HG02970 (cell line): Measurements from ENCODE around the gene EEA1.
"Not testable (repeated sequence)": the region's sequence is repeated elsewhere in the genome, so short reads cannot be mapped to it uniquely, and the experiment has no call there.

ENCODE experiments used
- ATAC-seq: cut with Tn5 transposase; IDR thresholded peaks from one replicate; pipeline ENCODE4 v1.9.1; 2021; ENCODE audit warnings: mild to moderate bottlenecking, moderate library complexity, moderate number of reproducible peaks; ENCODE audit not compliant: unreplicated experiment, low FRiP score

Gene EEA1

DNA sequence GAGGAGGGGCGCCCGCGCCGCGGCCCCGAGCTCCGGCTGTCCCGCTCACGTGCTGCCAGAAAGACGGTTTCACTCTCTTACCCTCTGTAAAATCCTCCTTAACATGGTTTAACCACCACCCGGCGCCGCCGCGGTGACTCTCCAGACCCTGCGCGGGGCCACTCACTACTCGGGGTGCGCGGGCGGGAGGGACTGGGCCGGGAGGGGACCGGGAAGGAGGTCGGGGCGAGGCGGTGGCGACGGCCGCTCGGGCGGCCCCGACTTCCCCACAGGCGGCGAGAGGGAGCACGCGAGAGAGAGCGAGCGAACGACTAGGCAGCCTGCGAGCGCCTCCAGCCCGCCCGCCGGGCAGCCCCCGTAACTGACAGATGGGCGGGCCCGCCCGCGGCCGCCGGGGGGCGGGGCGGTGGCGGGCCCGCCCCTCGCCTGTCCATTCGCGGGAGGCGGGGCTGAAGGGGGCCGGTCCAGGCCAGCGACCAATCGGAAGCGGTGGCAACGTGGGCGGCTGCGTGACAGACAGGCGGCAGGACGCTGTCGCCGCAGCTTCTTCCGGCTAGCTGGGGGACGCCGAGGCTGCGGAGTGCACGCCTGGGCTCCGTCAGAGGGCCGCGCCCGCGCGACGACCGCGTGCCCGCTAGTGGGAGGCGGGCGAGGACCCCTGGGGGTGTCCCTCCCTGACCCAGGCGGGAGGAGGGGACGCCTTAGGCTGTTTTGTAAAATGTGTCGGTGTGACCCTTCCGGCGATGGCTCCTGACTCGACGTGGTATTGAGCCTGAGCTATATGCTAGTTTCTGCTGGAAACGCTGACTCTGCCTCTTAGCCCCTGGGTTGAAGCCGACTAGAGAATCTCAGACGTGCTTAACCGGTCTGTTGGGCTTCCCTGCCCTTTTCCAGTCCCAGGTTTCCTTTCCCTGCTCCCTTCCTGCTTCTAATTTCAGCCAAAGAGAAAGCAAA is at the start of gene EEA1:
TSS of gene EEA1 (minus strand) at position 334 of the 954 bp plus-strand sequence. CDS start at position 105, 229 bp downstream.
- ATAC-seq: peak; percentile 80

DNA sequence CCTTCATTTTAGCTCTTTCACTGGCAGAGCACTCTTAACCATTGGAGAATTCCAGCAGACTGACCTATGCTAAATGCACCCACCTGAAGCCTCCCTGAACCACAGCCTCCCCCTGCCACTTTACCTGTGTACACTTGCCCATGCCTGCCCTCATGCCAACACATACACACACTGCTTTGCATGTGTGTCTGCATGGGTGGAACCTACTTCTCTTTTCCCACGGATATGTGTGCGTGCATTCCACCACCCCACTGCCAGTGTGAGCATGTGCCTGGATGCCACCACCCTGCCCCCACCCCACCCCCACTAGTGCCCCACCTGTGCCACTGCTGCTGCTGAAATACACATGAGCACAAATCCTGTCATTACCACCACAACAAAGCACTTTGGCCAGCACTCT is 49.5 kb upstream of the EEA1 start:
- ATAC-seq: no peak

DNA sequence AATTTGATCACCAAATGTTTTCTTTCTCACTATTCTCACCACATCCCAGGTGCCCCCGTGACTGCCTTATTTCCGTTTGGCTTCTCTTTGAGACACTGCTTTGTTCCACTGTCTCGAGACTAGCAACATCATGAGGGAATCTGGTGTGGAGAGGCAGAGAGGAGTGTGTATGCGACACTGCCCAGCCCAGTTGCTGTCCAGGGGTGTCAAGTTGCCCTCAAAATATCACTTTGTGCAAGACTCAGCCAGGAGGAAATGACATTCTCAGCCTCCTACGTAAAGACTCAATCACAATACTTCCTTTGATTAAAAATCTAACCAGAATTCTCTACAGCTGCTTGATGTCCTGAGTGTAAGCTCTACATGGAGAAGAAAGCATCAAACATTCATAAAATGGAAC is 48.2 kb upstream of the EEA1 start:
- ATAC-seq: no peak

DNA sequence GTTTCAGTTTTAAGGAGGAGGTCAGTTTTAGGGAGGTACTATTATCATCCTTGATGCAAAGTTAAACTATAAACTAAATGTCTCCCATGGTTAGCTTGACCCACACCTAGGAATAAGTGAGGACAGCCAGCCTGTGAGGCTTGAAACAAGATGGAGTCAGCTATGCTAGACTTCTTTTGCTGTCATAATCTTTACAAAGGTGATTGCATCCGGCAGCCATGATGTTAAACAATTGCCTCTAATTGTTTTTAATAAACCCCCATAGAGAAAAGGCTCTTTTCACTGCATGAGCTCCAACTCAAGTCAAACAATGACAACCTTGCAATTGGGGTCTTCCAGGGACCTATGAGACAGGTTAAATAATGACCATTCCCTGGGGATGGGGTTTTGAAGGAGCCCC is 45.7 kb upstream of the EEA1 start:
- ATAC-seq: no peak

DNA sequence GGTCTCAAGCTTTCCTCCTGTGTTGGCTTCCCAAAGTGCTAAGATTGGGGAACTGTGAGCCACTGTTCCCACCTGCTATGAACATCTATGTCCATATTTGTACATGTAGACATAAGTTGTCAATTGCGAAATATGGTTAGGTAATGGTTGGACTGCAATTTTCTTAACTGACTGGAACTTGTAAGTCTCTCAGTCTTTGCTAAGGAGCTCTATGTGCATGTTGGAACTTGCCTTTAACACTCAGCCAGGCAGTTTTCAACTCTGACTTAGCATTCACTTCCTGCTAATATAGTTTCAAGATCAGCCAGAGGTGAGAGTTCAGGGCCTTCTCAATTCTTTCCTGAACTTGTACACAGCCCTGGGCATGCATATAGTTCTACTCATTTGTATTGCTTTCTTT is 44.5 kb upstream of the EEA1 start:
- no peak for ATAC-seq

DNA sequence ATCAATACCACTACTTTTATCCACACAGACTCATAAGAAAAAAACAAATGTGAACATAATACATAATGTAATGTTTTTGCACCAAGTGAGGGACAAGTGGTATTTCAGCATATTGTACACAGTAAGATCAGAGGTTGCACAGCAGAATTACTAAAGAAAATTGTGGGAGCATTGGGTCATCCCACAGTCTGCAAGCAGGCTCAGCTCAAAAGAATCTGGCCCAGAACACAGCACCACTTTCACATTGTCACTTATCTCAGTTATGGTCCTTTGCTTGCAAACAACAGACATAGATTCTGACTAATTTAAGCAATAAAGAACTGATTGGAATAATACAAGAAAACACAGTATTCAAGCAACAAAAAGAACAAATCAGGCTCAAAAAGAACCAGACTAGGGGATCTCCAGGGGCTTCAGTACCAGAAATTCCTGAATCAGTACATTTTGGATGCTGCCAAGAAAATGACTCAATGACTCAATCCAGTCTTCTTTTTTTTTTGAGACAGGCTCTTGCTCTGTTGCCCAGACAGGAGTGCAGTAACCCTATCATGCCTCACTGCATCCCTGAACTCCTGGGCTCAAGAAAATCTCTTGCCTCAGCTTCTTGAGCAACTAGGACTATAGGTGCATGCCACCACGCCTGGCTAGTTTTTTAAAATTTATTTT is 42.9 kb upstream of the EEA1 start:
- no peak for ATAC-seq

DNA sequence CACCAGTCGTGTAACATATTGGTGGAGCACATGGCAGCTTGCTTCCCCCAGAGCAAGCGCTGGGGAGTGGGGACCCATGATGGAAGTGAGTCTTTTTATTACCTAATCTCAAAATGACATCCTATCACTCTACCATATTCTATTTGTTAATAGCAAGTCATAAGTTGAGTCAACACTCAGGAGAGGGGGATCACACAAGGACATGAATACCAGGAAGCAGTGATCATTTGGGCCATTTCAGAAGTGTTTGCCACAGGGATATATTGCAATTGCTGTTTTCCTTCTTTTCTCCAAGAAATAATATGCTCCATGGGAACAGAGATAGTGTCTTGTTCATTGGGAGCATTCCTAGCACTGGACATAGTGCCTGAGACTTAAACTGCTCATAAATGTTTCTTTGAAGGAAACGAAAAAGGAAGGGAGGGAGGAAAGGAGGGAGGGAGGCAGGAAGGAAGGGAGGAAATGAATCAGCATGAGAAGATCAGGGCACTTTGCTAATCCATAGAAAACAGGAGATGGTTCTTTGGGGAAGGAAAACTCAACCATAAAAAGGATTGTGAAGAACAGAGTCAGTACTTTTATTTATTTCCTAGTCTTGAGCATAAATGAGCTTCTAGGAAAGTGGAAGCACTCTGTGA is 39.2 kb upstream of the EEA1 start:
- no peak for ATAC-seq

DNA sequence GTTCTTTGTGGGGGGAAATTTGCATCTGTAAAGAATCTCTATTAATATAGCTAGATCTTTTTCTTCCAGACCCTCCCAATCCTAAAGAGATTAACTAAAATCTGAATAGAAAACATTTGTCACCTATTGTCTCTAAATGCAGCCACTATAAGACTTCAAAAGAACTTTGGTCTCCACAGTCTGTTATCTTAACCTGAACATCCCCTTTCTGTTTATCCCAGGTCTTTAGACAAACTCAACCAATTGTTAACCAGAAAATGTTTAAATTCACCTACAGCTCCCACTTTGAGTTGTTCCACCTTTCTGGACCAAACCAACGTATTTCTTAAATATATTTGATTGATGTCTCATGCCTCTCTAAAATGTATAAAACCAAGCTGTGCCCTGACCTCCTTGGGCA is 35.3 kb upstream of the EEA1 start:
- not testable (repeated sequence) for ATAC-seq

DNA sequence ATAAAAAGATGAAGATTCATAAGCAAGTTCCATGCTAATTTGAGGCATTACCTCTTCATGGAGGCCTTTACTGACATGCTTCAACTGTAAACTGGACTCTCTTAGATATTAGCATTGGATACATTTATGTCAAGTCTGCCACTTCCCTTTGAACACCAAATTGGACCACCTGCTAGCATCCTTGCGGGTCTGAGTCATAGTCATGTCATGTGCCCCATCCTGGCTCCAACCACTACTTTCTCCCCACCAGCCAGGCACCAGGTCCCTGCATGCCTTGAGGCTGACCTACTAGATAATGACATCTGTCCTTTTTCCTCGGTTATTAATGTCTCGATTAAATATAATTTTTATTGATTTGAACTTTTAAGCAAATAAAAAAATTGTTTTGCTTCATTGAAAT is 32.9 kb upstream of the EEA1 start:
- ATAC-seq: no peak

DNA sequence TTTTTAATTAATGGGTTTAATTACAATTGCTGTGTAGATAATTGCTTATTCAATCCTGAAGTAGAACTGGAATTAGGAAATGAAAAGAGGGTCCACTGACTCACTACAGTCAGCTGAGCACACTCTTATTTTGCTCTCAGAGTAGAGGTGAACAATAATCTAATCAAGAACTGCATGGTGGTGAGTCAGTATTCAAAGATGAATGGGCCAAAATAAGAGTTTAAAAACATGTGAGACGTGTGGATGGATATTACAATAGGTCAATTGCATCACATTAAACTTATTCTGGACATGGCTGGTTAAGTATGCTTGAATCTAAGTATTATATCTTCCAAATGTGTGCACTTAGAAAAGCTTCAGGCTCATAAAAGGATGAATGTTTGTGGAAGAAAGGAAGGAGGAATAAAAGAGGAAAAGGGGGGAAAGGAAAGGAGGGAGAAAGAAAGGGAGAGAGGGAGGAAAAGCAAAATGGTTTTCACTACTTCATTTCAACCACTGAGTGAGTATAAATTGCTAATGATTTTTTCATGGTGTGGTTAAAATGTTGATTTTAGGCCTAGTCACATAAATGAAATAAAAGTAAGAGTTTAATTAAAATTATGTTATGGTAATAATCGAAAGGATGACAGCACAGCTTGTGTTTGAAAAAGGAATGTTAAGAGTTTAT is 27.0 kb upstream of the EEA1 start:
- ATAC-seq: no peak

DNA sequence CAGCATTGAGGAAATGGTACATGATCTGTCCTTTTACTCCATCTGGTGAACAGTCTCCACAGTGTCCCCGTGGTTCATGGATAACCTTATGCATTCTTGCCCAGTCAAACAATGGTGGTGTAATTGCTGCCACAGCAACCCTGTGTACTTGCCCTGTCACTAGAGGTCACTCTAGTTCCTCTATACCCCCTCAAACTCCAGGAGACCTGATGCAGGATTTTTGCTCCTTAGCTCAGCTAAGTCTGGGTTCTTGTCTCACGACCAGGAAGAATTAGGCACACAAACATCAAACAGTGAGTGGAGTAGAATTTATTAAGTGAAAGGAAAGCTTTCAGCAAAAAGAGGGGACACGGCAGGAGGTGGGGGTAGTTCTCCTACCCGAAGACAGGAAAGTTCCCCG is 24.7 kb upstream of the EEA1 start:
- ATAC-seq: no peak

DNA sequence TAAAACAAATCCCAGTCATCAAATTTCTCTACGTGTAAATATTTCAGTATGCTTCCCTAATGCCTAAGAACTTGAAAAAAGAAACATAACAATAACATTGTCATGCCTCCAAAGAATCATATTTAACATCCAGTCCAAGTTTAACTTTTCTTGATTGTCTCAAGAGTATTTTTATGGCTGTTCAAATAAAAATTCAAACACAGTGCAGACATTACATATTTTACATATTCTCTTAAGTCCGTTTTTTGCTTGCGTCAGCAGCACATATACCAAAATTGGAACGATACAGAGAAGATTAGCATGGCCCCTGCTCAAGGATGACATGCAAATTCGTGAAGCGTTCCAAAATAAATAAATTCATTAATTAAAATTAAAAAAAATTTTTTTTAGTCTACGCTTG is 23.3 kb upstream of the EEA1 start:
- no peak for ATAC-seq

DNA sequence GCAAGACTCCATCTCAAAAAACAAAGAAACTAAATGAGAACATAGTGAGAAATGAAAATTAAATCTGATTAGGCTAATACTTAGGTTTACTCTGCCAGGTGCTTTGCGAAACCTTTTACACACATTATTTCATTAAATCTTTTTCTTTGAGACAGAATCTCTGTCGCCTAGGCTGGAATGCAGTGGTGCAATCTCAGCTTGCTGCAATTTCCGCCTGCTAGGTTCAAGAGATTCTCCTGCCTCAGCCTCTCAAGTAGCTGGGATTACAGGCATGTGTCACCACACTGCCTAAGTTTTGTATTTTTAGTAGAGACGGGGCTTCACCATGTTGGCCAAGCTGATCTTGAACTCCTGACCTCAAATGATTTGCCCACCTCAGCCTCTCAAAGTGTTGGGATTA is 21.9 kb upstream of the EEA1 start:
- ATAC-seq: no peak

DNA sequence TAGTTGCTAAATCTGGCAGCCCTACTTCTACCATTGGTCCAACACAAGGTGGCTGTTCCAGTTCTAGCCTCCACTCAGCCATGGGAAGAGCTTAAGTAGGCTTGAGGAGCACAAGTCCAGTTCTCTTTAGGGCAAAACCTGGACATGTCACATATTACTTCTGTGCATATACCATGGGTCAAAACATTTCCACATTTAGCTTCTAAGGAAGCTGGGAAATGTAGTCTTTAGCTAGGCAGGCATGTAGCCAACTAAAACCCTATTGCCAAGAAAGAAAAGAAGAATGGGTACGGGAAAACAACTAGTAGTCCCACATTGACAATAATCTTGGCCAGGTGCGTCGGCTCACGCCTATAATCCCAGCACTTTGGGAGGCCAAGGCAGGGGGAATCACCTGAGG is 20.9 kb upstream of the EEA1 start:
- ATAC-seq: no peak

DNA sequence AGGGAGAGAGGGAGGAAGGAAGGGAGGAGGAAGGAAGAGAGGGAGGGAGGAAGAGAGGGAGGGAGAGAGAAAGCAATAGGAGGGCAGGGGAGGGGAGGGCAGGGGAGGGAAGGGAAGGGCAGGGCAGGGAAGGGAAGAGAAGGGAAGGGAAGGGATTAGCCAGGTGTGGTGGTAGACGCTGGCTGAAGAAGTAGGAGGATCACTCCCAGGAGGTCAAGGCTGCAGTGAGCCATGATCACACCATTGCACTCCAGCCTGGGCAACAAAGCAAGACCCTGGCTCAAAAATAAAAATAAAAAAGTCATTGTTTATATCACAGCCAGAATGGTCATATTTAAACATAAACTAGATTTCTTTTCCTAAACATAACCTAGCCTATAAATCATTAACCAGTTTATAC is 20.4 kb upstream of the EEA1 start:
- ATAC-seq: no peak

DNA sequence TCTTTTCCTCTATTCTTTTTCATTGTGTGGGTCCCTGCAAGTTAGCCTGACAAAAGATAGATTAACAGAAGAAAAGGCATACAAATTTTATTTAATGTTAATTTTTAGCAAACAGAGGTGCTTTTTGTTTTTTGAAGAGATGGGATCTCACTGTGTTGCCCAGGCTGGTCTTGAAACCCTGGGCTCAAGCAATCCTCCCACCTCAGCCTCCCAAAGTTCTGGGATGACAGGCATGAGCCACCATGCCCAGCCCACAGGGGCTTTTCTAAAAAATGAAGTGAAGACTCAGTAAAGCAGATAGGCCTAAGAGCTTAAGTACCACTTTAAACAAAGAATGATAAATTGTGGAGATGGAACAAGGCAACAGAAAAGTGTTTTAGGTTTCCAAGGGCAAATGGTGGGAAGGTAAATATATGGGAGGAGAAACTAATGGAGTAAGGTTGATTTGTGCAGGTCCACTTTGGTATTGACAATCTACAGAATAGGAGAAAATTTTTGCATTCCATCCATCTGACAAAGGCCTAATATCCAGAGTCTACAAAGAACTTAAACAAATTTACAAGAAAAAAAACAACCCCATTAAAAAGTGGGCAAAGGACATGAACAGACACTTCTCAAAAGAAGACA is 18.6 kb upstream of the EEA1 start:
- no peak for ATAC-seq

DNA sequence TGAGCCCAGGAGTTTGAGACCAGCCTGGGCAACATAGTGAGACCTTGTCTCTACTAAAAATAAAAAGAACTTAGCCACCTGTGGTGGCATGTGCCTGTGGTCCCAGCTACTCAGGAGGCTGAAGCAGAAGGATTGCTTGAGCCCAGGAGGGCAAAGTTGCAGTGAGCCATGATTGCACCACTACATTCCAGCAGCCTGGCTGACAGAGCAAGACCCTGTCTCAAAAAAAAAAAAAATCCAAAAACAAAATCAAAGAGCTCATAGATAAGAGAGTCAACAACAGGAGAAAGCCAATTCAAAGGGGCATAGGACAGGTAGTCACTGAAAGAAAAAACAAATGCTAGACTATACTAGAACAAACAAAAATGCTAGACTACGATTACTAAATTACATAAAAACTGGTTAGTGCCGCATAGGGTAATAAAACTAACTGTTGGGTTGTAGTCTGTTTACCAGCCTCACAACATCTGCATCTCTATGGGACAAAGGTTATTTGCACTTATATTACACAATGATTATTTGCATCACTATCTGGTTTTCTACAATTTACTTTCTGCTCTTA is 16.6 kb upstream of the EEA1 start:
- ATAC-seq: no peak

DNA sequence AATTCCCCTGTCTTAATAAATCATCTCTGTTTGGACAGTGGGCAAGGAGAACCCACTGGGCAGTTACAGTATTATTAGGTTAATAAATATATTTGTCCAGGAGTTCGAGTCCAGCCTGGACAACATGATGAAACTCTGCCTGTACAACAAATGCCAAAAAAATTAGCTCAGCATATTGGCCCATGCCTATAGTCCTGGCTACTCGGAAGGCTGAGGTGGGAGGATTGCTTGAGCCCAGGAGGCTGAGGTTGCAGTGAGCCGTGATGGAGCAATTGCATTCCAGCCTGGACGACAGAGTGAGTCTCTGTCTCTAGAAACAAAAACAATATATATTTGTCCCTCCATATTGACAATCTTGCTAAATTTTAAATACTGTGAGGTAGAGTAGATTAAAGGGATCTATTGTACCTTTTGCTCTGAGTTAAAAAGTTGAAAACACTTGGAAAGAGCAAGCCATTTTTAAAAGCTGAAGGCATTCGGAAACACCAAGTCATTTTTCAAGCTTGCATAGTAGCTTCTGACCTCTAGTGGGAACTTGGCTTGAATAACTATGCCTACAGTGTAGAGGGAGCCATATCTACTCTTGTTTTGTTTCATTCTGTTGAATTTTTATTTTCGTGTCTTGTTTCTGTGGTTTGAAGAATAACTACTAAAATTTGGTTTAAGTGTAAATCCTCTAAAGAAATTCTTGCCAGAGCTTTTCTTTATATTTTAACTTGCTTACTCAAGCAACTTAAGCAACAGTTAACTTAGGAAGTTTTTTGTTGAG is 14.6 kb upstream of the EEA1 start:
- ATAC-seq: no peak

DNA sequence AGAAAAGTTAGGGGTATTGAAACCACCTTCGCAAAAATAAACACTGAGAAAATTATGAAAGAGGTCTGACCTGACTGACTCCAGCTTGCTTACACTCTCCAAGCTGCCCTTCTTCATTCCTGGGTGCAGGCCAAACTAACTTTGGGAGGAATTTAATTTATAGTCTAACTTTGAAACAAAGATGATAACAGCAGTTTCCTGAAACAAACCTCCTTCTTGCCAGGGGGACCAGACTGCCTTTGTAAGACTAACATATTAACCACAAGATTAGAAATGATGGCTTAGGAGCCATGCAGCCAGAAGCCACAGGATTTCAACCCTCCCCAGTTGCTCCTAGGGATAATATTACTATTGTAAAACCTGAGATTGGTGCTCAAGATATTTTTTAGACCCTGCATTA is 13.8 kb upstream of the EEA1 start:
- ATAC-seq: no peak
